Muscle layer of colon (tissue), 2 donors: Measurements from ENCODE around the gene FAH.

Experiments used
- H3K27ac ChIP-seq: one replicate; pipeline ENCODE4 v1.7.0; 2013; ENCODE audit warnings: low read depth, mild to moderate bottlenecking, low read length, moderate library complexity
- H3K27me3 ChIP-seq, 2 donors: one replicate each; pipeline ENCODE4 v1.7.0; 2013; ENCODE audit warnings: low read length in 2 of 2, mild to moderate bottlenecking in 2 of 2; ENCODE audit not compliant: insufficient read depth in 2 of 2, control insufficient read depth in 1 of 2
- H3K36me3 ChIP-seq: one replicate; pipeline ENCODE4 v1.7.0; 2013; ENCODE audit warnings: mild to moderate bottlenecking, low read length; ENCODE audit not compliant: insufficient read depth
- H3K4me1 ChIP-seq: one replicate; pipeline ENCODE4 v1.7.0; 2013; ENCODE audit warnings: mild to moderate bottlenecking, low read length; ENCODE audit not compliant: insufficient read depth
- H3K4me3 ChIP-seq, 2 donors: one replicate each; pipeline ENCODE4 v1.7.0; 2013; ENCODE audit warnings: low read length in 2 of 2, low read depth in 1 of 2, mild to moderate bottlenecking in 1 of 2, moderate library complexity in 1 of 2
- H3K9ac ChIP-seq: one replicate; pipeline ENCODE4 v1.7.0; 2013; ENCODE audit warnings: low read length
- H3K9me3 ChIP-seq: one replicate; pipeline ENCODE4 v1.7.0; 2013; ENCODE audit warnings: mild to moderate bottlenecking, low read length
- donor health status: abdominal sarcoma.
- donor health status: Adenocarcinoma of cecum.

The FAH gene

DNA sequence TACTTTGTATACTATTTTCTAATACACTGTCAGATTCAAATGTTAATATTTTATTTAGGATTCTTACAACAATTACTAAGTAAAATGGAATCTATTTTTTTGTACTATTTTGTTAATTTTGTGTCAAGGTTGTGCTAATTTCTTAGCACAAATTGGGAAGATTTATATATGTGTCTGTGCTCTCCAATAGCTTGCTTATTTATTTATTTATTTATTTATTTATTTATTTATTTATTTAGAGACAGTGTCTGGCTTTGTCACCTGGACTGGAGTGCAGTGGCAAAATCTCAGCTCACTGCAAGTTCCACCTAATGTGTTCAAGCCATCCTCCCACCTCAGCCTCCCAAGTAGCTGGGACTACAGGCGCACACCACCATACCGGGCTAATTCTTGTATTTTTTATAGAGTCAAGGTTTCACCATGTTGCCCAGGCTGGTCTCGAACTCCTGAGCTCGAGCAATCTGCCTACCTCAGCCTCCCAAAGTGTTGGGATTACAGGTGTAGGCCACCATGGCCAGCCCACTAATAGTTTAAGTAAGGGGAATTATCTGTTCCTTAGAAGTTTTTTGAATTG lies 64.6 kb downstream of the FAH start:
- H3K27me3 ChIP-seq: no peaks in the 10 kb centered on the region
- H3K36me3 ChIP-seq: no peaks in the 10 kb centered on the region
- H3K9ac ChIP-seq: no peak overlapping the region
- H3K4me3 ChIP-seq: no peak overlapping the region
- H3K9me3 ChIP-seq: no peaks in the 10 kb centered on the region
- H3K27ac ChIP-seq: no peak overlapping the region
- no peaks in the 10 kb centered on the region for H3K4me1 ChIP-seq

DNA sequence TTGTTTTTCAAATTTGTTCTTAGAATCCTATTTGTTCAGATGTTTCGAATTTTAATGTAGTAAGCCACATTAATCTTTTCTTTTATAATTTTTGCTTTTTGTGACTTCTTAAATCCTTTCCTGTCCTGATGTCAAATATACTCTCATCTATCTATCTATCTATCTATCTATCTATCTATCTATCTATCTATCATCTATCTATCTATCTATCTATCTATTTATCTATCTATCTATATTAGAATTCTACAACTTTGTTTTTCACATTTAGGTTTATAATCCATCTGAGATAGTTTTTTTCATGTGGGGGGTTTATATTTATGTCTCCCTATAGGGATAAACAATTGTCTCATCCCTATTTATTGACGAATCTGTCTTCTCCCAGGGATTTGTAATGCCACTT lies 67.2 kb downstream of the FAH start:
- H3K4me3 ChIP-seq: no peak overlapping the region
- no peaks in the 10 kb centered on the region for H3K9me3 ChIP-seq
- no peak overlapping the region for H3K27ac ChIP-seq
- H3K4me1 ChIP-seq: no peaks in the 10 kb centered on the region
- H3K36me3 ChIP-seq: no peaks in the 10 kb centered on the region
- no peaks in the 10 kb centered on the region for H3K27me3 ChIP-seq
- no peak overlapping the region for H3K9ac ChIP-seq

DNA sequence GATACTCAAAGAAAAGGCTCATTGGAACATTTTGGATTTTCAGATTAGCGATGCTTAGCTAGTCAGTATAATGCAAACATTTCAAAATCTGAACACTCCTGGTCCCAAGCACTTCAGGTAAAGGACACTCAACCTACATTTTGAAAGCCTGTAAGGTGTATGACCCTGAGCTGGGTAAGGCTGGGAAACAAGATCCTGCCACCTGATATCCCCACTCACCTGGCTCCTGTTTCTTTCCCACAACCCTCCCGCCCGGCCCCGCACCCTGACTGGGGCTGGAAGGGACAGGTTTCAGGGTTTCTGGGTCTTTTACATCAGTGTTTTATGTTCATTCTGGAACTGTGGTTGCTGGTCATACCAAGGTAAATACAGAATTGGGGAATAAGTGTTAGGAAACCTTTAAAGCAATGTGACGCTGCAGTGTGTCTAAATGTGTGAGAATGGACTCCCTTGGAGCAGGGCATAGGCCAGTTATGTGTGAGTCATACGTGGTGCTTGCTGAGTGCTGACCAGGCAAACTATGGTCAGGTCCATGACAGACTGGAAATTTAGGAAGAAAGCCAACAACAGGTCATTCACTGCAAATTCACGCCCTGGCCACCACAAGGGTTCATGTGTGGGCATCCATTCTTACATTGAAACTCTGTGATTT lies 76.3 kb downstream of the FAH start:
- no peak overlapping the region for H3K4me3 ChIP-seq
- H3K27me3 ChIP-seq: peaks cover 5 to 8% of the 10 kb centered on the region in 2 donors
- no peaks in the 10 kb centered on the region for H3K9me3 ChIP-seq
- H3K36me3 ChIP-seq: no peaks in the 10 kb centered on the region
- H3K4me1 ChIP-seq: no peaks in the 10 kb centered on the region
- no peak overlapping the region for H3K9ac ChIP-seq
- no peak overlapping the region for H3K27ac ChIP-seq

DNA sequence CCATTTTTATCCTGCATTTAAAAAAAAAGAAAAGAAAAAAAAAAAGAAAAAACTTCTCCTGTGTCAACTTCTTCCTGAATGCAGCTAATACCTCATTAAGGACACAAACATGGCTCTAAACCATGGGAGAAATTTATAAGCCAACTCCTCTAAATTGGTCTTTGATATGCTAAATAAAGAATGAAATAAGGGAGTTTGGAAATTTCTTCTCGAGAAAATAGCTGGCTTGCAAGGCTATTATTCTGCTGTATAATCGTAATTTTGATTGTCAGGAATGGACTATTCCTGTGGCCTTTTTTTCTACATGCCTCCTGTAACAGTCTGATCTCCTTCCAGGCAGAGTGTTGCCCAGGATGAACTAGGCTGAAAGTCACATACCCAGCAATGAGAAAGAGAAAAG lies 78.6 kb downstream of the FAH start:
- Histone ChIP-seq H3K4me3 (no peak overlapping the region), H3K9ac (no peak overlapping the region), H3K27me3 (peaks cover 5 to 14% of the 10 kb centered on the region in 2 donors), H3K9me3 (no peaks in the 10 kb centered on the region), H3K27ac (no peak overlapping the region), H3K36me3 (no peaks in the 10 kb centered on the region), H3K4me1 (no peaks in the 10 kb centered on the region)

DNA sequence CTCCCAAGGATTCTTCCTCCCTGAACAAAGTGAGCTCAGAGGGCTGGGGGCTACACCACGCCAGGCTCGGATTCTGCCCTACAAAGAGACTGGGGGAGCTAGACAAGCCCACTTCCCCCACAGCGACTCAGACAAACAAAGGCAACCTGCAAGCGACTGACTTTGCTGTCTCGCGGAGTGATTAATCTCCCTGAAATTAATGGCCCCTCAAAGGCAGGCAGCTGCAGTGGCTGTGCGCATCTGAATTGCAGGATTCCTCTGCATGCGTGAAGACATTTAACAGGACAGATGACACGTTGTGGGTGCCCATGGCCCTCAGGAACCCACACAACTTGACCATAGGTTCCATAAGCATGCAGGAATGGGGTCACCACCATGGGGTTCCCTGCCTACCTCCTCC lies 80.8 kb downstream of the FAH start:
- no peak overlapping the region for H3K9ac ChIP-seq
- no peaks in the 10 kb centered on the region for H3K9me3 ChIP-seq
- no peaks in the 10 kb centered on the region for H3K36me3 ChIP-seq
- H3K4me3 ChIP-seq: no peak overlapping the region
- peaks cover 5 to 14% of the 10 kb centered on the region in 2 donors for H3K27me3 ChIP-seq
- no peak overlapping the region for H3K27ac ChIP-seq
- H3K4me1 ChIP-seq: no peaks in the 10 kb centered on the region

DNA sequence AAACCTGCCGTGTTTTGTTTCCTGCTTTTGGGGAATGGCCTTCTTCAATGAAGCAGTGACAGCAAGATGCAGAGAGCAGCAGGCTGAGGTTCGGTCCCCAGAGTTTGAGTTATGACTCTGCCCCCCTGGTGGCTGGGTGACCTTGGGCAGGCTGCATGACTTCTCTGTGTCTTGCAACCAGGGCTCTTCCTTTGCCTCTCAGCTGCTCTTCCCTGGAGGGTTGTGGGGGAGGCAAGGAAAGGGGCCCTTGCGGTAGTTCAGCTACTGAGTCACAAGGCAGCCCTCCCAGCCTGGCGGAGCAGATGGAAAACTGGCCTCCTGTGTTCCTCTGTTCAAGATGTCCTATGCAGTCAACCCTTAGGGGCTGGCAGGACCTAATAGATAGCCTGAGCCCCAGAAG lies 82.1 kb downstream of the FAH start:
- H3K27ac ChIP-seq: no peak overlapping the region
- H3K36me3 ChIP-seq: no peaks in the 10 kb centered on the region
- no peak overlapping the region for H3K4me3 ChIP-seq
- H3K9ac ChIP-seq: no peak overlapping the region
- peaks cover 5 to 14% of the 10 kb centered on the region in 2 donors for H3K27me3 ChIP-seq
- no peaks in the 10 kb centered on the region for H3K9me3 ChIP-seq
- H3K4me1 ChIP-seq: no peaks in the 10 kb centered on the region
